Measurements from ENCODE around the gene TEX10.

- TF ChIP-seq, protein P1, sequence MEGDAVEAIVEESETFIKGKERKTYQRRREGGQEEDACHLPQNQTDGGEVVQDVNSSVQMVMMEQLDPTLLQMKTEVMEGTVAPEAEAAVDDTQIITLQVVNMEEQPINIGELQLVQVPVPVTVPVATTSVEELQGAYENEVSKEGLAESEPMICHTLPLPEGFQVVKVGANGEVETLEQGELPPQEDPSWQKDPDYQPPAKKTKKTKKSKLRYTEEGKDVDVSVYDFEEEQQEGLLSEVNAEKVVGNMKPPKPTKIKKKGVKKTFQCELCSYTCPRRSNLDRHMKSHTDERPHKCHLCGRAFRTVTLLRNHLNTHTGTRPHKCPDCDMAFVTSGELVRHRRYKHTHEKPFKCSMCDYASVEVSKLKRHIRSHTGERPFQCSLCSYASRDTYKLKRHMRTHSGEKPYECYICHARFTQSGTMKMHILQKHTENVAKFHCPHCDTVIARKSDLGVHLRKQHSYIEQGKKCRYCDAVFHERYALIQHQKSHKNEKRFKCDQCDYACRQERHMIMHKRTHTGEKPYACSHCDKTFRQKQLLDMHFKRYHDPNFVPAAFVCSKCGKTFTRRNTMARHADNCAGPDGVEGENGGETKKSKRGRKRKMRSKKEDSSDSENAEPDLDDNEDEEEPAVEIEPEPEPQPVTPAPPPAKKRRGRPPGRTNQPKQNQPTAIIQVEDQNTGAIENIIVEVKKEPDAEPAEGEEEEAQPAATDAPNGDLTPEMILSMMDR (IDR thresholded peaks at IDR 0.05; ENCODE audit: insufficient read depth, low read length): no peak
- no peak for TF ChIP-seq POLR2AphosphoS5 (IDR thresholded peaks at IDR 0.05; ENCODE audit: low read depth)
Measured at GRCh38 chr9:100309992-100310391, 42.8 kb downstream of the TEX10 start.

All from HL-60 (cell line).